Measurements from ENCODE around the gene TIAM2.

Gene TIAM2

DNA sequence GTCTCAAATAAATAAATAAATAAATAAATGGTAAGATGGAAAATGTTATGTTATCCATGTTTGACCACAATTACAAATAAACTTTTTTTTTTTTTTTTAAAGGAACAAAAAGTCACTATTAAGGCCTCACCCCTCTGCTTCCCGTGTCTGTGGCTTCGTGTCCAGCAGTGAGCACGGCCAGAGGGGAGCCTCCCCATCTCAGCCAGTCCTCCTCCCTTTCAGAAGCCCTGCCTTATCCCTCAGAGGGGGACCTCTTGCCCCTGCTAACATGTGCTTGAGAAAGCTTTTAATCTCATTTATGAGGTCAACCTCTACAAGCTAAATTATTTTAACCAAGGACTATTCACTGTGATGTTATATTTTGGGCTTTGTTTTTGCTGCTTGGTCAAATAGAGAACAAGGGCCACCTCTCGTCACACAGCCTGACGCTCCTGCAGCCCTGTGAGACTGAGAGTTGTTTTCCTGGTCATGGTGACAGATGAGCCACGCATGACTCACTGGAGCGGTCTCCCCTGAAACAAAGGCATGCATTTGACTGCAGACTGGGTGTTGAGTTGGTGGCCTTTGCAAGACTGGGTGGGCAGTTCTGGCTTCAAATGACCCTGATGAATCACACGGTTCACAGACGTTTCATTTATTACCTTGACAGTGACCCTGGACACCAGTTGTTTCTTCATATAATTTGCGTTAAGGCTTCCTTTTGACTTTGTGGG, 131.8 kb downstream of the TIAM2 start:
- TF ChIP-seq POLR2A (IDR thresholded peaks at IDR 0.05; ENCODE audit: low read depth, low read length) (no peak), TAF1 (IDR thresholded peaks at IDR 0.05; ENCODE audit: borderline replicate concordance, low read depth, low read length) (no peak), POLR2AphosphoS5 (IDR thresholded peaks at IDR 0.05; ENCODE audit: low read depth, low read length) (no peak)
- DNase-seq (ENCODE audit: insufficient read length) (no peak), FAIRE-seq (no peak)

DNA sequence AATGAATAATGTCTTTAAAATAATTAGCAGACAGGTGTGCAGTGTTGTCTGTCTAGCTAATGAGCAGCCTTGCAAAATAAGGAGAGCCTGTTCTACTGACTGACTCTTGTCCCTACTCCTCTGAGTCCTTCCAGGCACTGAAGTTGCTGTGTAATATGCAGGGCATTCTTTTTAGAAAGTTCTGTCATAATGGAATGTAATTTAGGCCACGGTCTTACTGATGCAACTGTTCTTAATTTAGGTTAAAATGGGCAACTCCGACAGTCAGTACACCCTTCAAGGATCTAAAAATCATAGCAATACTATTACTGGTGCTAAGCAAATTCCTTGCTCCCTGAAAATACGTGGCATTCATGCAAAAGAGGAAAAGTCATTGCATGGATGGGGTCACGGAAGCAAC, 133.9 kb downstream of the TIAM2 start:
- FAIRE-seq = no peak
- no peak for TF ChIP-seq POLR2AphosphoS5 (IDR thresholded peaks at IDR 0.05; ENCODE audit: low read depth, low read length)
- TF ChIP-seq TAF1 (IDR thresholded peaks at IDR 0.05; ENCODE audit: borderline replicate concordance, low read depth, low read length) = no peak
- no peak for TF ChIP-seq POLR2A (IDR thresholded peaks at IDR 0.05; ENCODE audit: low read depth, low read length)
- DNase-seq (ENCODE audit: insufficient read length) = no peak

DNA sequence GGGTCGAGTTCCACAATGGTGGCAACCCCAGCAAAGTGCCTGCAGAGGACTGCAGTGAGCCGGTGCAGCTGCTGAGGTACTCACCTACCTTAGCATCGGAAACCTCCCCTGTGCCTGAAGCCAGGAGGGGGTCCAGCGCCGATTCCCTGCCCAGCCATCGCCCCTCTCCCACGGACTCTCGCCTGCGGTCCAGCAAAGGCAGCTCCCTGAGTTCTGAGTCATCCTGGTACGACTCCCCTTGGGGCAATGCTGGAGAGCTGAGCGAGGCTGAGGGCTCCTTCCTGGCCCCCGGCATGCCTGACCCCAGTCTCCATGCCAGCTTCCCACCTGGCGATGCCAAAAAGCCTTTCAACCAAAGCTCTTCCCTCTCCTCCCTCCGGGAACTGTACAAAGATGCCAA, 134.6 kb downstream of the TIAM2 start:
- TF ChIP-seq TAF1 (IDR thresholded peaks at IDR 0.05; ENCODE audit: borderline replicate concordance, low read depth, low read length) (no peak), POLR2A (IDR thresholded peaks at IDR 0.05; ENCODE audit: low read depth, low read length) (no peak), POLR2AphosphoS5 (IDR thresholded peaks at IDR 0.05; ENCODE audit: low read depth, low read length) (no peak)
- FAIRE-seq (no peak), DNase-seq (ENCODE audit: insufficient read length) (no peak)

GRCh38 chr6:155130161-155130853, 135.2 kb downstream of the TIAM2 start:
- FAIRE-seq = no peak
- no peak for DNase-seq (ENCODE audit: insufficient read length)
- TF ChIP-seq TAF1 (IDR thresholded peaks at IDR 0.05; ENCODE audit: borderline replicate concordance, low read depth, low read length) (no peak), POLR2AphosphoS5 (IDR thresholded peaks at IDR 0.05; ENCODE audit: low read depth, low read length) (no peak), POLR2A (IDR thresholded peaks at IDR 0.05; ENCODE audit: low read depth, low read length) (no peak)

GRCh38 chr6:155132617-155133016, 137.5 kb downstream of the TIAM2 start:
- TF ChIP-seq POLR2A (IDR thresholded peaks at IDR 0.05; ENCODE audit: low read depth, low read length) = no peak
- TF ChIP-seq POLR2AphosphoS5 (IDR thresholded peaks at IDR 0.05; ENCODE audit: low read depth, low read length) = no peak
- DNase-seq (ENCODE audit: insufficient read length) (no peak), FAIRE-seq (no peak)

GRCh38 chr6:155141002-155141401, 145.9 kb downstream of the TIAM2 start:
- DNase-seq (ENCODE audit: insufficient read length) (no peak), FAIRE-seq (no peak)
- TF ChIP-seq POLR2A (IDR thresholded peaks at IDR 0.05; ENCODE audit: low read depth, low read length) = no peak
- TF ChIP-seq POLR2AphosphoS5 (IDR thresholded peaks at IDR 0.05; ENCODE audit: low read depth, low read length) = no peak
- no peak for TF ChIP-seq TAF1 (IDR thresholded peaks at IDR 0.05; ENCODE audit: borderline replicate concordance, low read depth, low read length)

DNA sequence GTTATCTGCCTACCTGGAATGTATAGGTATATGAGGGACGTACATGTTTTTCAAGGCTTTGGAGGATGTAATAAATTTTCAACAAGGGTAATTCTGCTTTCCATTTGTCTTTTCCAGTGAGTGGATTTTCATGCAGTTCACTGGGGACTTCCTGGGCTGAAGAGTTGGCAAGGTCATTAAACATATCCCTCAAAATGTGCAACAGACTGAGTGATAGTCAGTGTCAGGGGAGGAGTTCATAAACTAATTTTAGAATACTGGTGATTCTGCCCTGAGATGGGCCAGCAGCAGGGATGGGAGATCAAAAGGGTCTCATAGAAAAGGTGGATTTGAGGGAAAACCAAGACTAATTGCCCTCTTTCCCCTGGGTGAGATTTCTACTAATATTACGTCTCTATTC, 146.4 kb downstream of the TIAM2 start:
- DNase-seq (ENCODE audit: insufficient read length) (no peak), FAIRE-seq (no peak)
- no peak for TF ChIP-seq TAF1 (IDR thresholded peaks at IDR 0.05; ENCODE audit: borderline replicate concordance, low read depth, low read length)
- no peak for TF ChIP-seq POLR2A (IDR thresholded peaks at IDR 0.05; ENCODE audit: low read depth, low read length)
- TF ChIP-seq POLR2AphosphoS5 (IDR thresholded peaks at IDR 0.05; ENCODE audit: low read depth, low read length) = no peak

DNA sequence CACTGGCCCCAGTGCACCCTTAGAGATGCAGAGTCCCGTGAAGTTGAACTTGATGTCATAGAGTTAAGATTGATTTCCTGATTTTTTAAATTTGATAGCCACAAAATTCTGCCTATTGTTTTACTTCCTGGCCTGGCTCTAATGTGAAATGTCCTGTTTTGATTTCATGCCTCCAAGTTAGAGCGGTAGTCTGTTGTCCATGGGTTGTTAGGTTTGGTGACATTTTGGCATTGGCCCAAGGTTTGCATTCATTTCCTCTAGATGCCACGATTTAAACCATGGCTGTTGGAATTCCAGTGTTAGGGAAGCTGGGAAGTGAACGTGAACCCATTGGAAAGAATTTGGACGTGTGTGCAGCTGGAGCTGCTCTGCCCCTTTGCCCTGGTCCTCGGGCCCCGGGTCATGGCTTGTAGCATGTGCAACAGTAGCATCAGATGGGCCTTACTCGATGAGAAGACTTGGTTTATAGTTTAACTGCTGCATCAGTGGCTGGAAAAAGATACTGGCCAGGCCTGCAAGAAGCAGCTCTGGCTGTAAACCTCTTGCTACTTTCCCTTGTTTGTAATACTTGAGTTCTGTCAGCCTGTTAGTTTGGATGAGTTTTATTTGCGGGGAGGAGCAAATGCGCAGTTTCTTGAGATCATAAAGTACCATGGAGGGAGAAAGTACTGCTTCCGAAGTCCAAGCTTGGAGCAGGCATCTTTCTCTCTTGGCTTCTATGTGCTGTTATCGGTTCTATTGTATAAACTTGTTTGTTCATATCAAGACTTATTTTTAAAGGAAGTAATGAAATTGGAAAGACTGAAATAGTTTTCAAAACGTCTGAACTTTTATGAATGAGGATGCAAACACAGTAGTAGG, 147.3 kb downstream of the TIAM2 start:
- FAIRE-seq = no peak
- TF ChIP-seq POLR2A (IDR thresholded peaks at IDR 0.05; ENCODE audit: low read depth, low read length) (no peak), TAF1 (IDR thresholded peaks at IDR 0.05; ENCODE audit: borderline replicate concordance, low read depth, low read length) (no peak)
- no peak for DNase-seq (ENCODE audit: insufficient read length)

DNA sequence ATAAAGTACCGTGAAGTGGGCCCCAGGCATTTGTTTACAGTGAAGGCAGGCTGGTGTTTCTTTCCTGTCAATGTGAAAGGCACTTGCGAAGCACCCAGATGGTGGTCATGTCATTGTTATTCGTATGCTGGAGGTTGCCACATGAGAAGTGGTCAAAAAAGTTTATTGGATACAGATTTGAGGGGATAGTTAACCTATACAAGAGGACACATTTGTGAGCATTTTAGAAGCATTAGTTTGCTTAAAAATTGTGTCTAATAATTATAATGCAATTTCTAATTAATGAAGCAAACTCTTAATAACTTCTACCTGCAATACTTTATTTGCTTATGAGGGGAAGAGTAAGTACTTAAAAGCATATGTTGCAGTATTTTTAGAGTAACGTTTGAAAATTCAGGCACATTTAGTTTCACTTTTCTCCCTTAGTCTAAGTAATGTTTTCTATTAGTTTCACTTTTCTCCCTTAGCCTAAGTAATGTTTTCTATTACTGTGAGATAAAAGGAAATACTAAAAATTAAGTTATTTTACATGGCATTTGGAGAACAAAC, 148.0 kb downstream of the TIAM2 start:
- DNase-seq (ENCODE audit: insufficient read length) = no peak
- TF ChIP-seq TAF1 (IDR thresholded peaks at IDR 0.05; ENCODE audit: borderline replicate concordance, low read depth, low read length) = no peak
- no peak for TF ChIP-seq POLR2AphosphoS5 (IDR thresholded peaks at IDR 0.05; ENCODE audit: low read depth, low read length)
- TF ChIP-seq POLR2A (IDR thresholded peaks at IDR 0.05; ENCODE audit: low read depth, low read length) = no peak
- no peak for FAIRE-seq

DNA sequence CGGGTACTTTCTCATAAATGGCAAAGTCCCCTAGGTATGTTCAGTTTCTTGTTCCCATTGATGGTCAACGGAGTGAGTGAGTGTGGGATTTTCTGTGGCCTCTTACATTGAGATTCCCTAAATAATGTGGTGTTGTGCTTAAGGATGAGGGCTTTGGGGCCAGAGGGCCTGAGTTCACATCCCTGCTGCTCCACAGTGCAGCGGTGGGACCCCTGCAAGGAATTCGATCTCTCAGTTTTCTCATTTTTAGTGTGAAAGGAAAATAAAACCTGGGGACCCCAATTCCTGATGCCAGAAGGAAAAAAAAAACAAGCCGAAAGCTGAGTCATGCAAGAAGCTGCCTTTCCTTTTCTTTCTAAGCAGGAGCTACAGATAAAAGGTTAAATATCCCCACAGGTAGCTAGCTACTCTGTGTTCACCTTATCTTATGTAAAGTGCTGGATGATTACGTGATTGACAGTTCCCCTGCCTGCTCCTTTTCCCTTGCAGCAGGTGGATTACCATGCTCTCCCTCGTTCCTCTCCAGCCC, 148.5 kb downstream of the TIAM2 start:
- no peak for TF ChIP-seq TAF1 (IDR thresholded peaks at IDR 0.05; ENCODE audit: borderline replicate concordance, low read depth, low read length)
- DNase-seq (ENCODE audit: insufficient read length) = no peak
- FAIRE-seq = no peak

- TF ChIP-seq POLR2A (IDR thresholded peaks at IDR 0.05; ENCODE audit: low read depth, low read length) (no peak), POLR2AphosphoS5 (IDR thresholded peaks at IDR 0.05; ENCODE audit: low read depth, low read length) (no peak), TAF1 (IDR thresholded peaks at IDR 0.05; ENCODE audit: borderline replicate concordance, low read depth, low read length) (no peak)
- no peak for DNase-seq (ENCODE audit: insufficient read length)
Observed at GRCh38 chr6:155146205-155146604, 151.1 kb downstream of the TIAM2 start.

More at GRCh38 chr6:155146205-155146604, 151.1 kb downstream of the TIAM2 start:
- FAIRE-seq = no peak

Data from GM12892 (cell line).